Renal cortex interstitium (tissue), 15 donors: ENCODE results near the gene SCYL1. TPM values are rescaled to one million over a fixed set of nuclear protein-coding genes. Genes with fewer than 3 reads are reported as not detected.

ENCODE experiments used
- DNase-seq, 11 donors: peaks; one replicate each; pipeline ENCODE4 v3.0.0-alpha.2; 2013; ENCODE audit warnings: low read depth in 9 of 11, low spot score in 4 of 11; ENCODE audit errors: extremely low read depth in 1 of 11
- long read RNA-seq, 16 experiments: transcript quantifications; one replicate each; lab custom pipeline, GENCODE V29; 2026
- polyA plus RNA-seq, 3 donors: library from polyadenylated mRNA; unstranded; fragments of 120-200 nt; gene quantifications; one replicate each; pipeline ENCODE4 v1.2.1, GENCODE V29; 2013; ENCODE audit not compliant: insufficient read length in 3 of 3

The SCYL1 gene
- polyA plus RNA-seq: 10 to 100 TPM; 58.0 to 77.5 (median 74.1) TPM
- long read RNA-seq, donor 1, transcript SCYL1-213 (1 exons, 856 nt): major isoform, 13 of 83 reads
- long read RNA-seq, donor 1, partial matches to known transcripts: 67 of 83 reads
- long read RNA-seq, donor 1, other reads (novel, unspliced or antisense): 0 of 83 reads
- long read RNA-seq, donor 2, transcript SCYL1-213 (1 exons, 856 nt): major isoform, 12 of 25 reads
- long read RNA-seq, donor 2, partial matches to known transcripts: 7 of 25 reads
- long read RNA-seq, donor 2, other reads (novel, unspliced or antisense): 0 of 25 reads
- long read RNA-seq, donor 3, transcript SCYL1-213 (1 exons, 856 nt): major isoform, 18 of 116 reads
- long read RNA-seq, donor 3, transcript SCYL1-203 (18 exons, 2,583 nt): minor isoform, 5 of 116 reads
- long read RNA-seq, donor 3, partial matches to known transcripts: 92 of 116 reads
- long read RNA-seq, donor 3, other reads (novel, unspliced or antisense): 0 of 116 reads
- long read RNA-seq, donor 4, transcript SCYL1-213 (1 exons, 856 nt): major isoform, 12 of 85 reads
- long read RNA-seq, donor 4, partial matches to known transcripts: 68 of 85 reads
- long read RNA-seq, donor 4, other reads (novel, unspliced or antisense): 0 of 85 reads
- long read RNA-seq, donor 5: 0 reads
- long read RNA-seq, donor 6, transcript SCYL1-213 (1 exons, 856 nt): major isoform, 15 of 146 reads
- long read RNA-seq, donor 6, partial matches to known transcripts: 126 of 146 reads
- long read RNA-seq, donor 6, other reads (novel, unspliced or antisense): 0 of 146 reads
- long read RNA-seq, donor 7, transcript SCYL1-201 (18 exons, 2,642 nt): minor isoform, 5 of 65 reads
- long read RNA-seq, donor 7, transcript SCYL1-213 (1 exons, 856 nt): major isoform, 10 of 65 reads
- long read RNA-seq, donor 7, partial matches to known transcripts: 48 of 65 reads
- long read RNA-seq, donor 7, other reads (novel, unspliced or antisense): 0 of 65 reads
- long read RNA-seq, donor 8, transcript SCYL1-203 (18 exons, 2,583 nt): minor isoform, 5 of 49 reads
- long read RNA-seq, donor 8, transcript SCYL1-213 (1 exons, 856 nt): major isoform, 27 of 49 reads
- long read RNA-seq, donor 8, partial matches to known transcripts: 9 of 49 reads
- long read RNA-seq, donor 8, other reads (novel, unspliced or antisense): 0 of 49 reads
- long read RNA-seq, donor 9, transcript SCYL1-213 (1 exons, 856 nt): major isoform, 17 of 22 reads
- long read RNA-seq, donor 9, partial matches to known transcripts: 0 of 22 reads
- long read RNA-seq, donor 9, other reads (novel, unspliced or antisense): 0 of 22 reads
- long read RNA-seq, donor 10, transcript SCYL1-213 (1 exons, 856 nt): major isoform, 23 of 69 reads
- long read RNA-seq, donor 10, partial matches to known transcripts: 36 of 69 reads
- long read RNA-seq, donor 10, other reads (novel, unspliced or antisense): 8 of 69 reads
- long read RNA-seq, donor 11, transcript SCYL1-213 (1 exons, 856 nt): major isoform, 9 of 12 reads
- long read RNA-seq, donor 11, partial matches to known transcripts: 0 of 12 reads
- long read RNA-seq, donor 11, other reads (novel, unspliced or antisense): 0 of 12 reads
- long read RNA-seq, donor 12, transcript SCYL1-213 (1 exons, 856 nt): major isoform, 11 of 40 reads
- long read RNA-seq, donor 12, partial matches to known transcripts: 16 of 40 reads
- long read RNA-seq, donor 12, other reads (novel, unspliced or antisense): 13 of 40 reads
- long read RNA-seq, donor 13: 0 reads
- long read RNA-seq, donor 14, transcript SCYL1-213 (1 exons, 856 nt): major isoform, 5 of 9 reads
- long read RNA-seq, donor 14, partial matches to known transcripts: 0 of 9 reads
- long read RNA-seq, donor 14, other reads (novel, unspliced or antisense): 0 of 9 reads
- long read RNA-seq, donor 15, transcript SCYL1-213 (1 exons, 856 nt): major isoform, 5 of 7 reads
- long read RNA-seq, donor 15, partial matches to known transcripts: 0 of 7 reads
- long read RNA-seq, donor 15, other reads (novel, unspliced or antisense): 0 of 7 reads
- long read RNA-seq, donor 16, transcript SCYL1-213 (1 exons, 856 nt): major isoform, 35 of 78 reads
- long read RNA-seq, donor 16, transcript SCYL1-201 (18 exons, 2,642 nt): minor isoform, 20 of 78 reads
- long read RNA-seq, donor 16, partial matches to known transcripts: 20 of 78 reads
- long read RNA-seq, donor 16, other reads (novel, unspliced or antisense): 0 of 78 reads

- peak in 2 of 11 donors; percentile 69 to 74 for DNase-seq
Measured at GRCh38 chr11:65524741-65525545, at the start of gene SCYL1. Gene SCYL1, plus strand, starts transcription at chr11:65525083. Its CDS starts 71 bp downstream, at chr11:65525154.

- DNase-seq: no peak
Measured at GRCh38 chr11:65476632-65477148, 48.2 kb upstream of the SCYL1 start.

- DNase-seq: peak in 7 of 11 donors; percentile 67 to 93 (median 91)
Measured at GRCh38 chr11:65477149-65477965, 47.5 kb upstream of the SCYL1 start.

GRCh38 chr11:65478388-65479183 lies 46.3 kb upstream of the SCYL1 start:
- DNase-seq: no peak

GRCh38 chr11:65479184-65480145 lies 45.4 kb upstream of the SCYL1 start:
- no peak for DNase-seq

- DNase-seq: no peak
Measured at GRCh38 chr11:65482306-65482850, 42.5 kb upstream of the SCYL1 start.

GRCh38 chr11:65485920-65486219 lies 39.0 kb upstream of the SCYL1 start:
- DNase-seq: no peak

- DNase-seq: no peak
Measured at GRCh38 chr11:65486570-65487466, 38.1 kb upstream of the SCYL1 start.

- peak; percentile 99 to 100 (median 100) for DNase-seq
Measured at GRCh38 chr11:65487467-65488272, 37.2 kb upstream of the SCYL1 start.

GRCh38 chr11:65488273-65489034 lies 36.4 kb upstream of the SCYL1 start:
- DNase-seq: no peak
